IPS-15b (cell line): Measurements from ENCODE around the gene PIK3R3.

ENCODE experiments used
- H3K27me3 ChIP-seq: one replicate; pipeline ENCODE4 v1.6.1; 2013; ENCODE audit warnings: low read length; ENCODE audit not compliant: control insufficient read depth, insufficient read depth
- H3K36me3 ChIP-seq: one replicate; pipeline ENCODE4 v1.6.1; 2013; ENCODE audit warnings: low read length; ENCODE audit not compliant: control insufficient read depth, insufficient read depth
- H3K4me1 ChIP-seq: one replicate; pipeline ENCODE4 v1.6.1; 2013; ENCODE audit warnings: mild to moderate bottlenecking, low read length; ENCODE audit not compliant: control insufficient read depth, insufficient read depth
- H3K4me3 ChIP-seq: one replicate; pipeline ENCODE4 v1.5.1; 2013; ENCODE audit warnings: low read depth, low read length
- H3K9ac ChIP-seq: one replicate; pipeline ENCODE4 v1.6.1; 2013; ENCODE audit warnings: low read depth, mild to moderate bottlenecking, low read length
- H3K9me3 ChIP-seq: one replicate; pipeline ENCODE4 v1.6.1; 2013; ENCODE audit warnings: mild to moderate bottlenecking, low read length; ENCODE audit not compliant: control insufficient read depth, insufficient read depth

Gene PIK3R3

GRCh38 chr1:46030074-46030870 lies 102.2 kb downstream of the PIK3R3 start:
- Histone ChIP-seq H3K9ac (no peak overlapping the region), H3K9me3 (no peaks in the 10 kb centered on the region), H3K4me3 (no peak overlapping the region), H3K36me3 (peaks cover 46% of the 10 kb centered on the region), H3K4me1 (no peaks in the 10 kb centered on the region), H3K27me3 (no peaks in the 10 kb centered on the region)

- H3K9ac ChIP-seq = no peak overlapping the region
- no peaks in the 10 kb centered on the region for H3K9me3 ChIP-seq
- peaks cover 54% of the 10 kb centered on the region for H3K36me3 ChIP-seq
- H3K4me1 ChIP-seq = no peaks in the 10 kb centered on the region
- no peak overlapping the region for H3K4me3 ChIP-seq
- H3K27me3 ChIP-seq = no peaks in the 10 kb centered on the region
Observed at GRCh38 chr1:46027788-46028573, 104.4 kb downstream of the PIK3R3 start.

GRCh38 chr1:46026531-46026930 lies 105.9 kb downstream of the PIK3R3 start:
- peaks cover 56% of the 10 kb centered on the region for H3K36me3 ChIP-seq
- no peaks in the 10 kb centered on the region for H3K27me3 ChIP-seq

GRCh38 chr1:46021046-46021996 lies 111.1 kb downstream of the PIK3R3 start:
- no peaks in the 10 kb centered on the region for H3K9me3 ChIP-seq
- H3K9ac ChIP-seq = no peak overlapping the region
- H3K4me1 ChIP-seq = peaks cover 3% of the 10 kb centered on the region
- no peaks in the 10 kb centered on the region for H3K27me3 ChIP-seq
- peaks cover 25% of the 10 kb centered on the region for H3K36me3 ChIP-seq
- H3K4me3 ChIP-seq = no peak overlapping the region

More at GRCh38 chr1:46026531-46026930, 105.9 kb downstream of the PIK3R3 start:
- H3K4me1 ChIP-seq = no peaks in the 10 kb centered on the region
- H3K9me3 ChIP-seq = no peaks in the 10 kb centered on the region
- H3K4me3 ChIP-seq = no peak overlapping the region
- H3K9ac ChIP-seq = no peak overlapping the region

GRCh38 chr1:46020010-46020409 lies 112.4 kb downstream of the PIK3R3 start:
- Histone ChIP-seq H3K9me3 (no peaks in the 10 kb centered on the region), H3K4me3 (no peak overlapping the region), H3K9ac (peak overlapping the region; percentile 39), H3K4me1 (peaks cover 3% of the 10 kb centered on the region), H3K36me3 (peaks cover 25% of the 10 kb centered on the region), H3K27me3 (no peaks in the 10 kb centered on the region)

- Histone ChIP-seq H3K36me3 (peaks cover 24% of the 10 kb centered on the region), H3K4me1 (peaks cover 3% of the 10 kb centered on the region), H3K9ac (no peak overlapping the region), H3K4me3 (no peak overlapping the region), H3K27me3 (no peaks in the 10 kb centered on the region), H3K9me3 (no peaks in the 10 kb centered on the region)
Observed at GRCh38 chr1:46019348-46019747, 113.1 kb downstream of the PIK3R3 start.

GRCh38 chr1:46017876-46018503 lies 114.4 kb downstream of the PIK3R3 start:
- Histone ChIP-seq H3K36me3 (peaks cover 12% of the 10 kb centered on the region), H3K9me3 (no peaks in the 10 kb centered on the region), H3K4me3 (no peak overlapping the region), H3K27me3 (no peaks in the 10 kb centered on the region), H3K9ac (no peak overlapping the region), H3K4me1 (peaks cover 3% of the 10 kb centered on the region)

GRCh38 chr1:46013581-46013980 lies 118.8 kb downstream of the PIK3R3 start:
- Histone ChIP-seq H3K4me1 (no peaks in the 10 kb centered on the region), H3K4me3 (no peak overlapping the region), H3K36me3 (peaks cover 5% of the 10 kb centered on the region), H3K9me3 (no peaks in the 10 kb centered on the region), H3K9ac (no peak overlapping the region), H3K27me3 (no peaks in the 10 kb centered on the region)

- Histone ChIP-seq H3K4me1 (no peaks in the 10 kb centered on the region), H3K9ac (no peak overlapping the region), H3K4me3 (no peak overlapping the region), H3K27me3 (no peaks in the 10 kb centered on the region), H3K9me3 (no peaks in the 10 kb centered on the region), H3K36me3 (peaks cover 8% of the 10 kb centered on the region)
Observed at GRCh38 chr1:46012236-46012635, 120.2 kb downstream of the PIK3R3 start.

GRCh38 chr1:46011121-46011695 lies 121.2 kb downstream of the PIK3R3 start:
- Histone ChIP-seq H3K27me3 (no peaks in the 10 kb centered on the region), H3K36me3 (peaks cover 11% of the 10 kb centered on the region), H3K9ac (no peak overlapping the region), H3K9me3 (no peaks in the 10 kb centered on the region), H3K4me3 (no peak overlapping the region), H3K4me1 (no peaks in the 10 kb centered on the region)

GRCh38 chr1:46010611-46011010 lies 121.8 kb downstream of the PIK3R3 start:
- no peaks in the 10 kb centered on the region for H3K9me3 ChIP-seq
- H3K4me1 ChIP-seq = no peaks in the 10 kb centered on the region
- H3K36me3 ChIP-seq = peaks cover 11% of the 10 kb centered on the region
- H3K9ac ChIP-seq = no peak overlapping the region
- H3K4me3 ChIP-seq = no peak overlapping the region
- no peaks in the 10 kb centered on the region for H3K27me3 ChIP-seq
